ENCODE measurements around the gene TMEM98.
"Not testable (repeated sequence)": the region's sequence is repeated elsewhere in the genome, so short reads cannot be mapped to it uniquely, and the experiment has no call there.

TMEM98 gene

DNA sequence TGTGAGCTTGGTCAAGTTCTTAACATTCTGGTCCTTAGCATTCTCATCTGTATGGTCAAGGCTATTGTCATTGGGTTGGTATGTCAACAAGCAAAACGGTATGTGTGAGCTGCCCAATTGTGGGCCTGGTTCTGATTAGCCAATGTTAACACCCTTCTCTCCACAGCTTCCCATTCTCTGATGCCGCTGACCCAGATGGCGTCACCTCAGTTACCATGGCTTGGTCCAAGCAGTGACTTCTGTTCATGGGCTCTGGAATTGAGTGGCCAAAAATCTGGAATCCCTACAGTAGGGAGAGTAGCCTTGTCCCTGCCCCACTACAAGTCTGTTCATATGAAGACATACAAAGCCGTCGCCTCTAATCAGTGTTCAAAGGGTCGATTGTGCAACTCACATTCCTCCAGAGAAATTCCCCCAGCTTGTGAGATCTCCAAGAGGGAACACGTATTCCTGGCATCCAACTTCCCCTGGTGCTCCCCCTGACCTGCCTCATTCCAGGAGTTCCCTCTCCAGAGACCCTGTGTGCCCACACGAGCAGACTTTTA, 15.8 kb downstream of the TMEM98 start:
- DNase-seq (ENCODE audit: low spot score) = no peak

DNA sequence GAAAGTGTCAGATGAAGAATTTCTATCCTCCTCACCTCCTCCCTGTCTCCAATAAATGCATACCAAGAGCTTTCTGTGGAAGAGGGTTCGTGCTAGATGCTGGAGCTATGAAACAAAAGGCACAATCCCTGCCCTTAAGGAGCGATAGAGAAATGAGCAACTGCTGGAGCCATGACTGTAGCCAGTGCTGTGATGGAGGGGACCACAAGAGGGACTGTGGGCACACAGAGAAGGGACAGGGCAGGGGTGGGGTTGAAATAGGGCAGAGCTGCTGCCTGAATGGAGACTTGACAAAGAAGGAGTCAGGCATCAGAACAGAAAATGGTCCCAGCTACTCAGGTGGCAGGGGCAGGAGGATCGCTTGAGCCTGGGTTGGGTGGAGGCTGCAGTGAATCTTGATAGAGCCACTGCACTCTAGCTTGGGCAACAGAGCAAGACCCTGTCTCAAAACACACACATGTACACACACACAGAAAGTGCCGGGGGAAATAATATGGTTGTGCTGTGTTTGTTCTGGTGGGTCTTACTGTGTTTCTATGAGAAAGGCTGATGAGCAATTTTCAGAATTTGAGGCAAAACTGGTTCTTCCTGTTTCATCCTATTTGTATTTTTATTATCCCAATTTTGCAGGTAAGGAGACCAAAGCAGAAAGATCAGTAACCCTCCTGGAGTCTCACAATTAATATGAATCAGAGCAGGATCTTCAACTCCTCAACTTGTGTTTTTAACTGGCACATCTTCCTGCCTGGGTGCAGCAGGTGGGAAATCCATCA, 16.5 kb downstream of the TMEM98 start:
- DNase-seq (ENCODE audit: low spot score) = no peak

DNA sequence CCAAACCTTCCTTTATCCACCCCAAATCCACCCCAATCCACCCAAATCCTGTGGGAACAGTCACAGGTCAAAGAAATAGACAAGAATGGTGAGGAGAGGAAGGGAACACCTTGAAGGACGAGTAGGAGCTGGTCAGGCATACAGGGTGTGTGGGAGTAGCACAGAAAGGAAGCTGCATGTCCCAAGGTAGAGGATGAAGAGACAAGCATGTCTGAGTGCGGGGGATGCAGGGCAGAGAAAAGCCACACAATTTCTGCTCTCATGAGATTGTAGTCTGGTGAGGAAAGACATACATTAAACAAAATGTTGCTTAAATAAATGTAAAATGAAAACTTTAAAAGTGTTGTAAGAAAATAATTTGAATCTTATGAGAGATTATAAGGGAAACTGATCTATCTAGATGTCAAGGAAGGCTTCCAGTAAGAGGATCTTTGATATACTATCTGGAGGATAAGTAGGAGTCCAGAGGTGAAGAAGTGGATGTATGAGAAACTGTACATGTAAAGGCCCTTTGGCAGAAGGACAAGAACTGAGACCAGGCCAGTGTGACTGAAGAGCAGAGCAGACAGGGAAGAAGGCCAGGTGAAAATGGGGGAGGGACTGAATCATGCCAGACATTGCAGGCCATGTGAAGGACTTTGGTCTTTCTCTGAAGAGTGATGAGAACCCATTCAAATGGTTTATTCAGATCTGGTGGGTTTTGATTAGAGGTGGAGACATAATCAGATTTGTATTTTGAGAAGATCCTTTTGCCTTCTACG, 18.6 kb downstream of the TMEM98 start:
- no peak for DNase-seq (ENCODE audit: low spot score)

- DNase-seq (ENCODE audit: low spot score) = no peak
Measured at GRCh38 chr17:32947736-32948135, 19.8 kb downstream of the TMEM98 start.

DNA sequence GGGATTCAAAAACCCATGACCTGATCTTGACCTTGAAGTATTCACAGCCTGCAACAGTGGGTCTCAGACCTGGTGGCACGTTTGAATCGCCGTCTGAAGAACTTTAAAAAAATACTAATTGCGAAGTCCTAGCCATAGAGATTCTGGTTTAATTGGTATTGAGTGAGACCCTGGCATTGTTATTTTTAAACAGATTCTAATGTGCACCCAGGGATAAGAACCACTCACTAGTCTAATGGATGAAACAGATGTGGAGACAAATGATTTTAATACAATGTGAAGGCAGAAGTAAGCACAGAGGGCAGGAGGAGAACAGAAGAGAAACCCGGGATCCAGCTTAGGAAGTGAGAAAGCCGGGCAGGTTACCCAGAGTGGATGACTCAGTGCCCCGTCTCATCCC, 21.2 kb downstream of the TMEM98 start:
- DNase-seq (ENCODE audit: low spot score) = no peak

DNA sequence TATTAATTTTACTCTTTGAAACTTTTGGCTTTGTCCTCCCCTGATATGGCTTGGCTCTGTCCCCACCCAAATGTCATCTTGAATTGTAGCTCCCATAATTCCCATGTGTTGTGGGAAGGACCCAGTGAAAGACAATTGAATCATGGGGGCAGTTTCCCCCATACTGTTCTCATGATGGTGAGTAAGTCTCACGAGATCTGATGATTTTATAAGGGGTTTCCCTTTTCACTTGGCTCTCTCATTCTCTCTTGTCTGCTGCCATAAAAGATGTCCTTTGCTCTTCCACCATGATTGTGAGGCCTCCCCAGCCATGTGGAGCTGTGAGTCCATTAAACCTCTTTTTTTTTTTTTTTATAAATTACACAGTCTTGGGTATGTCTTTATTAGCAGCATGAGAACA, 24.5 kb downstream of the TMEM98 start:
- DNase-seq (ENCODE audit: low spot score) = not testable (repeated sequence)

GRCh38 chr17:32953045-32953444, 25.1 kb downstream of the TMEM98 start:
- DNase-seq (ENCODE audit: low spot score) = no peak

DNA sequence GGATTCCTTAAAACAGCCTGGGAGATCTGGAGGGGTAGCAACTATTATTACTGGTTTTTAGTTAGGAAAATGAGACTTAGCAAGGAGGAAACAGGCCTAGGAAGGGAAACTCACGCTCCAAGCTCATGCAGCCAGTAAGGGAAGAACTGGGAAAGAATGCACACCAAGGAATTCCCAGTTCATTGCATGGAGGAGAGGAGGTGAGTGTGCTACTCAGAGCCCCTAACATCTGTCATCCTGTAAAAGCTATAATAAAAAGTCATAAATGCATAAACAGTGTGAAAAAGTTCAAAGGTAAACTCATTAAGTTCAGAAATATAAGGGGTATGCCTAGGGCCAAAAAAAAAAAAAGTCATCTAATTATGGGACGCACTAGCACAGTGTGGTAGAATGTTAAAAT, 25.9 kb downstream of the TMEM98 start:
- DNase-seq (ENCODE audit: low spot score) = no peak

GRCh38 chr17:32954477-32954876, 26.5 kb downstream of the TMEM98 start:
- no peak for DNase-seq (ENCODE audit: low spot score)

GRCh38 chr17:32955155-32955554, 27.2 kb downstream of the TMEM98 start:
- DNase-seq (ENCODE audit: low spot score) = no peak

- DNase-seq (ENCODE audit: low spot score) = no peak
Measured at GRCh38 chr17:32956240-32956970, 28.5 kb downstream of the TMEM98 start.

DNA sequence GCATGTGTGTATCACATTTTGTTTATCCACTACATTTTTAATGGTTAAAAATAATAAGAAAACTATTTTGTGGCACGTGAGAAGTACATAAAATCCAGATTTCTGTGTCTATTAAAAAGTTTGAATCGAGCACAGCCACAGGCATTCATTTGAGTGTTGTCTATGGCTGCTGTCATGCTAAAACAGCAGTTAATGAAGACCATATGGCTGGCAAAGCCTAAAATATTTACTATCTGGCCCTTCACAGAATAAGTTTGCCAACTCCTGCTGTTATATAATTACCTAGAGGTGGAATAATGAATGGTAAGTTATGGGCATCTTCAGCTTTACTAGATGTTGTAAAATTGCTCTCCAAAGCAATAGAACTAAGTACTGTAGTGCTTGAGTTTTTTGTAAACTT, 30.5 kb downstream of the TMEM98 start:
- DNase-seq (ENCODE audit: low spot score) = no peak

DNA sequence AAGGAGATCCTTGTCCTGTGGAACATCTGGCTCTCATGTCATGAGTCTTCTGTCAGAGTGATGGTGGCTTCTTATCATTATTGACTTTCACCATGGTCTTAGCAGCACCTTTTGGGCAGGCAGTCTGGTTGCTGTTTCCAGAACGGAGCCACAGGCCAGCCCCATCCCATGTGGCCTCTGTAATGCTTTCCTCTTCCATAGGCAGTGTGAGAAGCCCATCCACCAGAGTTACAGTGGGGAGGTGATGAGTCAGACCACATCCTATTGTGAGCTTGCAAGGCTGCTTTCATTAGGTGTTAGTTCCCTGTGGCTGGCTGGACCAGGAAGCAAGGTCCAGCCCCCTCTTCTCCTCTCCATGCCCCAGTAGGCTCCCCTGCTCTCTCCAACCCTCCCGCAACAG, 32.9 kb downstream of the TMEM98 start:
- DNase-seq (ENCODE audit: low spot score) = no peak

DNA sequence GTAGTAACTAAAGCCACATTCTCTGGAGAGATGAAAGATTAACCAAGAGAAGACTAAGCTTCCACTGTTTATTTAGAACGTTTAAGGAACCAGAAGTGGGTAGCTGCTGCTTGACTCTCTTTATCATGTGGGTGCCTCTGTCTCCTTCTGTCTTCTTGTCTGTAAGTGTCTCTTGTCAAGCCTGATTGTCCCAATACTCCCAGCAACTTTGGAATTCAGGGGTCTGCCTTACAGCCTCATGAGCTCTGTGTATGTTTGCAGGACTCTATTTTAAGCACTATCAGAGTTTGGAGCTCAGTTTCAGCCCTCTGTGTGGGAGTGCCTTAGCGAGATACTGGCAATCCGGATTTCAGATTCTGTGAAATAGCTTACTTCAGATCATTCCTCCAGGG, 34.4 kb downstream of the TMEM98 start:
- DNase-seq (ENCODE audit: low spot score) = no peak

- no peak for DNase-seq (ENCODE audit: low spot score)
Measured at GRCh38 chr17:32964541-32964940, 36.6 kb downstream of the TMEM98 start.

GRCh38 chr17:32969231-32969630, 41.3 kb downstream of the TMEM98 start:
- not testable (repeated sequence) for DNase-seq (ENCODE audit: low spot score)

GRCh38 chr17:32970281-32970680, 42.3 kb downstream of the TMEM98 start:
- no peak for DNase-seq (ENCODE audit: low spot score)

GRCh38 chr17:32971171-32971570, 43.2 kb downstream of the TMEM98 start:
- no peak for DNase-seq (ENCODE audit: low spot score)

- no peak for DNase-seq (ENCODE audit: low spot score)
Measured at GRCh38 chr17:32976131-32976530, 48.2 kb downstream of the TMEM98 start.

DNA sequence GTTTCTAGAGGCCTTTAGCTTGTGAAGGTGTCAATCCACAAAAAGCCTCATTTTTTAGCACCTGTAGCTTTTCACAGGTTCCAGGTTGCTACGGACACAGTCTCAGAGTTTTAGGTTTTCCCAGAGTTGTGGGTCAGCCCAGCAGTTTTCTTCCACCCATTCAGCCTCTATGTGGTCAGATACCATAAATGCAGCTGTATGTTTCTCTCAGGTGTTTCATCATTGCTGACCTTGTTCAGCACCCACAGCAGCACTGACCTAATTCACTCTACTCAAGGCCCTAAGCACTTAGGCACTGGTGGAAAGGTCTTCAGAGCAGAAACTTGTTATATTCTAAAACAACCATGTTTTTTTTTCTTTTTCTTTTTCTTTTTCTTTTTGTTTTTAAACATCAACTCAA, 48.7 kb downstream of the TMEM98 start:
- no peak for DNase-seq (ENCODE audit: low spot score)

DNA sequence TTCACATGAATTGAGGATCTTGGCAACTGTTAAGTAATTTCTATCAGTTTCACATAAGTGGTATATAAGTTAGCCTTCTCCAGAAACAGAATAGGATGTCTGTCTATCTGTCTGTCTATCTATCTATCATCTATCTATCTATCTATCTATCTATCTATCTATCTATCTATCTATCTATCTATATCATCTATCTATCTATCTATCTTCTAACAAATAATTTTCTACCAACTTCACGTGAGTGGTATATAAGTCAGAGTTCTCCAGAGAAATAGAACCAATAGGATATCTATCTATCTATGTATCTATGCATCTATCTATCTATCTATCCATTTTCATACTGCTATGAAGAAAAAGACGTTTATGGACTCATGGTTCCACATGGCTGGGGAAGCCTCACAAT, 52.3 kb downstream of the TMEM98 start:
- DNase-seq (ENCODE audit: low spot score) = no peak

GRCh38 chr17:32981611-32982010, 53.7 kb downstream of the TMEM98 start:
- not testable (repeated sequence) for DNase-seq (ENCODE audit: low spot score)
